ENCODE measurements around the gene MESP2. TPM values are rescaled to one million over a fixed set of nuclear protein-coding genes. Genes with fewer than 3 reads are reported as not detected.

Gene MESP2
- total and polyA plus RNA-seq, 2 of the 8 experiments (the other 6 are each of a cell fraction or from before 2014, with no cell fraction given), result 0.35 to 0.80 TPM

DNA sequence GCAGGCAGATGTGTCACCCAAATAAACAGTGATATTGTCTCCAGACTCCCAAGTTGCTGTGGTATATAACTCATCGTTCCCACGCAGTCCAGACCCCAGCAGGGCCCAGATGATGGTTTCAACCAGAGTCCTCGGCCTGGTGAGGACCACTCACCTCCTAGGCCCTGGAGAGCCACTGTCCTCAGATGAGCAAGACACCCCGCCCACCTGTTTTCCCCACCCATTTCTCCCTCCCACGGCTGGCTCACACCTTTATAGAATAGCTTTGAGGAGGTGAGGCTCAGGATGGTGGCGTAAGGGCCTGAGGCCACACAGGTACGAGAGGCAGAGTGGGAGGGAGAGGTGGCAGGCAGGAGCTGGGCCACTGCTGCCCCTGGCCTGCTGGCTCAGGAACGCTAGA lies 32.5 kb upstream of the MESP2 start:
- no peak overlapping the region for H3K4ac ChIP-seq (replicated peaks; ENCODE audit: insufficient read length, low read depth, low read length)
- ChIA-PET CTCF (ENCODE audit: partially characterized antibody) (interaction anchor here (0.5 to 3.0 kb wide), 8 partner anchors 10 to 709 kb away, joined by 3 to 14 read pairs (median 6); no protein-coding TSS in a partner anchor), POLR2A (ENCODE audit: partially characterized antibody) (interaction anchor here (0.6 kb wide), 1 partner anchor 170 kb away, joined by 5 read pairs; no protein-coding TSS in a partner anchor)
- no peak overlapping the region for H2BK120ac ChIP-seq (replicated peaks; ENCODE audit: low read depth, low read length)
- no peak overlapping the region for H3K14ac ChIP-seq (ENCODE audit: insufficient read length)
- H3K9ac ChIP-seq (replicated peaks in 1 of 4; ENCODE audit: extremely low read depth in 1 of 4, low read depth in 3 of 4, low read length in 3 of 4), result no peak overlapping the region
- DNase-seq (ENCODE audit: low read depth in 1 of 2, low spot score in 2 of 2), result no peak
- H3K36me3 ChIP-seq (ENCODE audit: control insufficient read depth in 2 of 4, insufficient read depth in 4 of 4, low read length in 3 of 4), result no peaks in the 10 kb centered on the region
- no peaks in the 10 kb centered on the region; the same call in none of the 2 replicates for H3K79me1 ChIP-seq (ENCODE audit: low read depth, low read length)
- H3K27ac ChIP-seq (ENCODE audit: low read depth, low read length), result no peak overlapping the region
- H3K23me2 ChIP-seq (ENCODE audit: low read depth, low read length), result peaks cover 19% of the 10 kb centered on the region; the same call in 1 of the 2 replicates
- H3K79me2 ChIP-seq (ENCODE audit: control insufficient read depth in 1 of 2, insufficient read depth in 2 of 2, low read length in 2 of 2), result no peaks in the 10 kb centered on the region
- no peak overlapping the region for H2BK5ac ChIP-seq (ENCODE audit: low read depth, low read length)
- no peak overlapping the region for H3K18ac ChIP-seq (ENCODE audit: extremely low read depth, low read length)
- H3K56ac ChIP-seq (replicated peaks; ENCODE audit: insufficient read length, low read depth, low read length), result no peak overlapping the region
- peaks cover 0 to 18% (median 12%) of the 10 kb centered on the region in 4 experiments; a peak in 6 of 7 replicates for H3K4me1 ChIP-seq (replicated peaks in 1 of 4; ENCODE audit: control insufficient read depth in 3 of 4, insufficient read depth in 4 of 4, low read length in 3 of 4)
- no peak for FAIRE-seq
- H3K27me3 ChIP-seq (replicated peaks in 1 of 4; ENCODE audit: control insufficient read depth in 3 of 4, extremely low read depth in 1 of 4, insufficient read depth in 3 of 4, low read length in 3 of 4), result peaks cover 14 to 37% (median 35%) of the 10 kb centered on the region in 4 experiments
- no peaks in the 10 kb centered on the region for H3K9me3 ChIP-seq (ENCODE audit: insufficient read depth in 2 of 2, low read depth in 1 of 2, low read length in 1 of 2)
- 80% methylated on average over 8 of the region's 8 CpGs; no CpG with 5 or more reads in 1 of the 2 experiments for WGBS, 2 experiments (ENCODE audit: extremely low coverage in 1 of 2, insufficient coverage in 1 of 2, insufficient read length in 1 of 2, insufficient replicate concordance in 2 of 2, low coverage in 1 of 2, low lambda C conversion rate in 2 of 2, missing lambda C conversion rate in 1 of 2)
- H2BK15ac ChIP-seq (ENCODE audit: low read length), result no peak overlapping the region
- H3K23ac ChIP-seq (ENCODE audit: insufficient read length), result no peak overlapping the region
- H4K91ac ChIP-seq (replicated peaks; ENCODE audit: insufficient read length, low read length), result no peak overlapping the region
- H2AFZ ChIP-seq (ENCODE audit: low read length), result no peak overlapping the region
- H3K4me3 ChIP-seq (ENCODE audit: extremely low read depth in 1 of 4, insufficient read depth in 2 of 4, low read depth in 3 of 4, low read length in 4 of 4), result no peak overlapping the region
- peaks cover 0 to 7% of the 10 kb centered on the region in 2 experiments for H4K20me1 ChIP-seq (replicated peaks in 1 of 2; ENCODE audit: control insufficient read depth in 1 of 2, insufficient read depth in 2 of 2, low read length in 2 of 2)
- H2AK5ac ChIP-seq (ENCODE audit: low read depth, low read length), result no peak overlapping the region
- no peak for TF ChIP-seq BACH1 (IDR thresholded peaks at IDR 0.05; ENCODE audit: low read length)
- TF ChIP-seq TEAD4 (IDR thresholded peaks at IDR 0.05; ENCODE audit: low read depth, low read length), result no peak
- no peak for TF ChIP-seq CBX8 (IDR thresholded peaks at IDR 0.05; ENCODE audit: borderline replicate concordance, low read depth, low read length)
- no peak for TF ChIP-seq SIN3A (conservative IDR thresholded peaks at IDR 0.05 in 1 of 2, IDR thresholded peaks at IDR 0.05 in 1 of 2; ENCODE audit: low read depth in 1 of 2, low read length in 2 of 2)
- no peak for TF ChIP-seq ASH2L (IDR thresholded peaks at IDR 0.05; ENCODE audit: low read length)
- TF ChIP-seq GTF2F1 (IDR thresholded peaks at IDR 0.05; ENCODE audit: borderline replicate concordance, low read depth, low read length), result no peak
- H2BK20ac ChIP-seq (ENCODE audit: low read length), result no peak overlapping the region
- H2BK12ac ChIP-seq (ENCODE audit: low read depth, low read length), result no peak overlapping the region
- H3K4me2 ChIP-seq (ENCODE audit: insufficient read depth in 1 of 2, low read depth in 2 of 2, low read length in 2 of 2), result no peak overlapping the region
- no peak overlapping the region for H4K5ac ChIP-seq (ENCODE audit: insufficient read length, low read depth, low read length)
- no peak overlapping the region for H4K8ac ChIP-seq (ENCODE audit: extremely low read depth, insufficient read depth, low read length)
